Ovary (tissue), 9 donors: ENCODE results near the gene RPL5. TPM values are rescaled to one million over a fixed set of nuclear protein-coding genes. Genes with fewer than 3 reads are reported as not detected.

Source experiments
- DNase-seq, 5 donors: peaks; one replicate each; pipeline ENCODE4 v3.0.0-alpha.2; 2019 to 2020
- H3K27ac ChIP-seq, 2 donors: fragments of 200-600 bp; one replicate each; pipeline versions ENCODE4 v1.5.1 to v1.8.0; 2019 to 2022
- H3K27me3 ChIP-seq: fragments of 200-600 bp; one replicate; pipeline ENCODE4 v1.8.0; 2022
- H3K36me3 ChIP-seq: fragments of 200-600 bp; sonication (generic); one replicate; pipeline ENCODE4 v1.5.1; 2019
- H3K4me1 ChIP-seq: one replicate; pipeline ENCODE4 v1.8.1; 2013; ENCODE audit warnings: mild to moderate bottlenecking, moderate library complexity; ENCODE audit not compliant: insufficient read depth
- H3K4me3 ChIP-seq: fragments of 200-600 bp; sonication (generic); one replicate; pipeline ENCODE4 v1.5.1; 2017
- H3K9me3 ChIP-seq, 2 donors: fragments of 200-600 bp in 1 of 2; sonication (generic) in 1 of 2; one replicate each; pipeline versions ENCODE4 v1.5.1 to v1.8.1; 2013 to 2019; ENCODE audit warnings: mild to moderate bottlenecking in 1 of 2, moderate library complexity in 1 of 2
- CTCF ChIP-seq, 3 donors: fragments of 450-650 bp in 2 of 3; fragments of 200-600 bp in 1 of 3; IDR thresholded peaks; one replicate each; pipeline versions ENCODE4 v1.5.1 to v1.8.0; 2016 to 2022; ENCODE audit warnings: antibody characterized with exemption in 3 of 3, mild to moderate bottlenecking in 1 of 3
- EP300 ChIP-seq: sonication (generic); formaldehyde crosslinking; IDR thresholded peaks from one replicate; pipeline ENCODE4 v1.6.1; 2017; ENCODE audit warnings: antibody characterized with exemption
- POLR2A ChIP-seq: fragments of 450-650 bp; IDR thresholded peaks from one replicate; pipeline ENCODE4 v1.6.1; 2017; ENCODE audit warnings: antibody characterized with exemption, mild to moderate bottlenecking, moderate library complexity
- WGBS, 3 donors: extraction: QIAGEN DNeasy Blood & Tissue Kit in 1 of 3; methylation state at CpG; one replicate each; pipeline versions ENCODE4 v1.1.5 to v1.1.7; 2013 to 2017; 5-methylcytosine and 5-hydroxymethylcytosine counted together
- intact Hi-C, 4 donors: fragments of 100-400 bp; cut with DNase I; formaldehyde crosslinking; loops; one replicate each; pipeline versions ENCODE4 v1.11.0 to v1.15.1; 2022 to 2023
- polyA plus RNA-seq, 2 donors: library from polyadenylated mRNA; stranded (reverse); fragments of 200-250 nt in 1 of 2; fragments of 350-450 nt in 1 of 2; fragmentation: Illumina TruSeq in 1 of 2; extraction: RNeasy Lipid Tissue Mini Kit (QIAGEN cat#74804) in 1 of 2; gene quantifications; one replicate each; pipeline ENCODE4 v1.2.3, GENCODE V29; 2013 to 2014
- total RNA-seq, 7 donors: library from RNA; depleted of rRNA in 2 of 7; stranded (reverse); fragments of >200 nt in 2 of 7; fragmentation: NEBNext Ultra II Directional in 3 of 7; extraction: Animal tissue kit (Norgen Biotek cat#: 25700) in 3 of 7; gene quantifications; one replicate each; pipeline versions ENCODE4 v1.1.0 to v1.2.4, GENCODE V29; 2016 to 2023
- donor health status: DM: no; HTN: no; CAD: no; lungs with moderate emphysema.
- donor health status: DM: no; HTN: no; CAD: no.
- donor health status: Bipolar disorder and iron deficiency.
- donor health status: DM: yes; HTN: yes; CAD: no.
- donor health status: DM: no; HTN: no; CAD: no.
- donor health status: DM: yes; HTN: yes; CAD: no.

RPL5 gene
- total and polyA plus RNA-seq, 9 donors, result 1,987 to 4,964 (median 3,329) TPM

GRCh38 chr1:92803140-92803887 is 28.5 kb upstream of the RPL5 start:
- H3K9me3 ChIP-seq, result no peaks in the 10 kb centered on the region
- no peak overlapping the region for H3K4me3 ChIP-seq
- H3K27me3 ChIP-seq, result no peaks in the 10 kb centered on the region
- 86 to 93% (median 91%) methylated on average over 7 of the region's 7 CpGs for WGBS, 3 donors
- DNase-seq, result no peak
- TF ChIP-seq POLR2A (no peak), CTCF (IDR thresholded peaks at IDR 0.05) (no peak), EP300 (no peak)
- intact Hi-C loops, result no loop called here
- peaks cover 2% of the 10 kb centered on the region for H3K4me1 ChIP-seq
- H3K27ac ChIP-seq, result no peak overlapping the region
- no peaks in the 10 kb centered on the region for H3K36me3 ChIP-seq

GRCh38 chr1:92804721-92805201 is 27.1 kb upstream of the RPL5 start:
- H3K4me3 ChIP-seq, result no peak overlapping the region
- intact Hi-C loops, result no loop called here
- no peaks in the 10 kb centered on the region for H3K9me3 ChIP-seq
- WGBS, 3 donors, result 3% methylated on average over 7 of the region's 7 CpGs
- H3K27ac ChIP-seq, result no peak overlapping the region
- peaks cover 2% of the 10 kb centered on the region for H3K4me1 ChIP-seq
- DNase-seq, result peak; percentile 29 to 73 (median 50)
- TF ChIP-seq CTCF (IDR thresholded peaks at IDR 0.05) (no peak), POLR2A (no peak), EP300 (no peak)
- no peaks in the 10 kb centered on the region for H3K36me3 ChIP-seq
- H3K27me3 ChIP-seq, result no peaks in the 10 kb centered on the region

- no peak for DNase-seq
- Histone ChIP-seq H3K4me1 (peaks cover 2% of the 10 kb centered on the region), H3K36me3 (no peaks in the 10 kb centered on the region), H3K27ac (no peak overlapping the region), H3K27me3 (no peaks in the 10 kb centered on the region), H3K9me3 (no peaks in the 10 kb centered on the region), H3K4me3 (no peak overlapping the region)
- WGBS, 3 donors, result 63 to 86% (median 81%) methylated on average over 1 of the region's 1 CpG
- no peak for TF ChIP-seq EP300
- no peak for TF ChIP-seq POLR2A
- intact Hi-C loops, result no loop called here
Measured at GRCh38 chr1:92805216-92805615, 26.6 kb upstream of the RPL5 start.

GRCh38 chr1:92808381-92808780 is 23.5 kb upstream of the RPL5 start:
- H3K27ac ChIP-seq, result no peak overlapping the region
- H3K36me3 ChIP-seq, result no peaks in the 10 kb centered on the region
- no peak for DNase-seq
- TF ChIP-seq CTCF (IDR thresholded peaks at IDR 0.05) (no peak), POLR2A (no peak), EP300 (no peak)
- H3K9me3 ChIP-seq, result no peaks in the 10 kb centered on the region
- peaks cover 2% of the 10 kb centered on the region for H3K4me1 ChIP-seq
- intact Hi-C loops, result no loop called here
- H3K27me3 ChIP-seq, result no peaks in the 10 kb centered on the region
- no peak overlapping the region for H3K4me3 ChIP-seq

GRCh38 chr1:92816732-92817131 is 15.1 kb upstream of the RPL5 start:
- Histone ChIP-seq H3K4me3 (no peak overlapping the region), H3K9me3 (no peaks in the 10 kb centered on the region), H3K27me3 (no peaks in the 10 kb centered on the region), H3K27ac (no peak overlapping the region), H3K4me1 (no peaks in the 10 kb centered on the region), H3K36me3 (no peaks in the 10 kb centered on the region)
- no peak for DNase-seq
- intact Hi-C loops, result loop anchor here in 1 of 4 donors (10.0 kb wide), 1 partner anchor 62 kb away; no protein-coding TSS in a partner anchor
- no peak for TF ChIP-seq POLR2A
- TF ChIP-seq CTCF (IDR thresholded peaks at IDR 0.05), result no peak
- TF ChIP-seq EP300, result no peak
- WGBS, 3 donors, result 50 to 63% (median 58%) methylated on average over 2 of the region's 2 CpGs
